Panc1 (cell line): ENCODE data around the gene TAL1. TPM values are rescaled to one million over a fixed set of nuclear protein-coding genes. Genes with fewer than 3 reads are reported as not detected.
"Not testable (repeated sequence)": the region's sequence is repeated elsewhere in the genome, so short reads cannot be mapped to it uniquely, and the experiment has no call there.

Source experiments
- ATAC-seq: fragments of 200-7000 bp; cut with Tn5 transposase; 2 replicates; pipeline ENCODE4 v1.9.1; 2020; ENCODE audit warnings: mild to moderate bottlenecking, moderate library complexity
- BruUV-seq: library from RNA; stranded (reverse); fragments of 400-500 nt; replicated peaks from 2 replicates; lab custom pipeline; 2021; lab: Mats Ljungman, UMichigan
- CTCF ChIA-PET: fragments of 300-600 bp; sonication (Branson Sonifier 250); formaldehyde crosslinking; loops from one replicate; lab custom pipeline; 2022; ENCODE audit warnings: antibody characterized with exemption; lab: Charles Lee
- POLR2A ChIA-PET: fragments of 300-600 bp; sonication (Branson Sonifier 250); formaldehyde crosslinking; loops from one replicate; lab custom pipeline; 2022; ENCODE audit warnings: antibody characterized with exemption; lab: Charles Lee
- DNase-seq: peaks from one replicate; pipeline ENCODE4 v3.0.0-alpha.2; 2010; ENCODE audit warnings: low read depth, low spot score
- H3K27ac ChIP-seq: 2 replicates; pipeline ENCODE4 v1.5.1; 2011; ENCODE audit warnings: mild to moderate bottlenecking, low read length, inconsistent platforms
- H3K27me3 ChIP-seq: fragments of 200-500 bp; sonication (Bioruptor generic); 2 replicates; pipeline ENCODE4 v1.6.0; 2014; ENCODE audit warnings: low read length, inconsistent platforms; ENCODE audit not compliant: control insufficient read depth, insufficient read depth
- H3K36me3 ChIP-seq: fragments of 200-500 bp; sonication (Bioruptor generic); 2 replicates; pipeline ENCODE4 v1.5.1; 2014; ENCODE audit warnings: inconsistent platforms, mild to moderate bottlenecking, low read length, moderate library complexity; ENCODE audit not compliant: control insufficient read depth, insufficient read depth
- H3K4me1 ChIP-seq: 2 replicates; pipeline ENCODE4 v1.5.1; 2011; ENCODE audit warnings: inconsistent platforms, mild to moderate bottlenecking, low read length, moderate library complexity; ENCODE audit not compliant: control insufficient read depth, insufficient read depth
- H3K4me3 ChIP-seq, 2 experiments: 2 replicates each; pipeline ENCODE4 v1.5.1; 2011 to 2012; ENCODE audit warnings: low read depth in 2 of 2, low read length in 2 of 2, mild to moderate bottlenecking in 2 of 2, inconsistent platforms in 1 of 2, moderate library complexity in 1 of 2
- H3K9me3 ChIP-seq: fragments of 200-500 bp; sonication (Bioruptor generic); 2 replicates; pipeline ENCODE4 v1.5.1; 2014; ENCODE audit warnings: low read depth, mild to moderate bottlenecking, inconsistent platforms, low read length, moderate library complexity; ENCODE audit not compliant: control insufficient read depth, insufficient read depth
- POLR2AphosphoS5 ChIP-seq: IDR thresholded peaks from 2 replicates; pipeline ENCODE4 v1.6.1; 2012; ENCODE audit warnings: mild to moderate bottlenecking, low read depth, low read length, moderate library complexity
- SIN3A ChIP-seq: IDR thresholded peaks from 2 replicates; pipeline ENCODE4 v1.6.1; 2012; ENCODE audit warnings: low read depth, mild to moderate bottlenecking, low read length, moderate library complexity, borderline replicate concordance; ENCODE audit not compliant: insufficient read depth
- TCF7L2 ChIP-seq: IDR thresholded peaks from 2 replicates; pipeline ENCODE4 v1.6.1; 2011; ENCODE audit warnings: mild to moderate bottlenecking, low read depth, low read length, inconsistent platforms
- in situ Hi-C: cut with HindIII; loops from 2 replicates; pipeline ENCODE4 v1.10.0; 2016; ENCODE audit warnings: low sequenced_read_pairs, low pct_unique_long_range_greater_than_20kb
- intact Hi-C: fragments of 100-400 bp; cut with micrococcal nuclease; formaldehyde crosslinking; loops from one replicate; pipeline ENCODE4 v1.10.0; 2022; ENCODE audit not compliant: unreplicated experiment
- total RNA-seq: library from RNA; stranded (reverse); gene quantifications from one replicate; pipeline ENCODE4 v1.2.1, GENCODE V29; 2021; ENCODE audit not compliant: unreplicated experiment
- TF ChIP-seq, protein P1 (sequence below): fragments of 450-650 bp; IDR thresholded peaks from 2 replicates; pipeline ENCODE4 v1.5.1; 2017; ENCODE audit warnings: mild to moderate bottlenecking
- TF ChIP-seq, protein P2 (sequence below), 2 experiments: IDR thresholded peaks; 2 replicates each; pipeline ENCODE4 v1.6.1; 2011 to 2012; ENCODE audit warnings: low read depth in 2 of 2, control low read depth in 1 of 2, low read length in 1 of 2, mild to moderate bottlenecking in 1 of 2, moderate library complexity in 1 of 2; ENCODE audit not compliant: insufficient read depth in 1 of 2

Gene TAL1
- total RNA-seq, 1 experiment from 2014 or later = 0.05 TPM

DNA sequence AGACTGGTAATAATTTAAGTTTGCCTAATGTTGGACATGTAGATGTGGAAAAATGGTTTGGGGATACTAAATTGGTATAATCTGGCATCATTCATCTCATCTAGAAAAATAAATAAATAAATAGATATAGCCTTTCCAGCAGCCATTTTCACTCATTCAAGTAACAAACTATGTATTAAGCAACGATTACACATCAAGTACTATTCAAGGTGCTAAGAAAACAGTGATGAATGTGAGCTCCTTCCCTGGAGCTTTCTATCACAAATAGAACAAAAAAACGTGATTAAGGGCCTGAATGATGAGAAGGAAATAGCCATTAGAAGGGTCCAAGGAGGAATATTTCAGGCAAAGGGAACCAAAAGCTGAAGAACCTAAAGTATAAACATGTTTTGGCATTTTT is 44.8 kb upstream of the TAL1 start:
- CTCF ChIA-PET = no interaction called here

DNA sequence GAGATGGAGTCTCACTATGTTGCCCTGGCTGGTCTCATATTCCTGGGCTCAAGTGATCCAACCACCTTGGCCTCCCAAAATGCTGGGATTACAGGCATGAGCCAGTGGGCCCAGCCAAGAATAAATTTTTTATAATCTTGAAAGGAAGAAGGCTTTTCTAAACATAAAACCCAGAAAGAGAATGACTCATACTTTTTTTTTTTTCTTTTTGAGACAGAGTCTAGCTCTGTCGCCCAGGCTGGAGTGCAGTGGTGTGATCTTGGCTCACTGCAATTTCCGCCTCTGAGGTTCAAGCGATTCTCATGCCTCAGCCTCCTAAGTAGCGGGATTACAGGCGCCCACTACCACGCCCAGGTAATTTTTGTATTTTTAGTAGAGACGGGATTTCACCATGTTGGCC is 43.8 kb upstream of the TAL1 start:
- H3K4me1 ChIP-seq, H3K4me3 ChIP-seq, H3K27ac ChIP-seq, H3K27me3 ChIP-seq, H3K9me3 ChIP-seq, in situ Hi-C loops, DNase-seq, ATAC-seq, POLR2A ChIA-PET, intact Hi-C loops, CTCF ChIA-PET, BruUV-seq: not testable (repeated sequence)
- H3K36me3 ChIP-seq = peaks cover 17% of the 10 kb centered on the region

More for the DNA sequence above, 44.8 kb upstream of the TAL1 start:
- H3K9me3 ChIP-seq = no peaks in the 10 kb centered on the region
- BruUV-seq = no TSS peak
- ATAC-seq (no peak), DNase-seq (no peak)
- POLR2A ChIA-PET = no interaction called here
- TF ChIP-seq, protein P1, sequence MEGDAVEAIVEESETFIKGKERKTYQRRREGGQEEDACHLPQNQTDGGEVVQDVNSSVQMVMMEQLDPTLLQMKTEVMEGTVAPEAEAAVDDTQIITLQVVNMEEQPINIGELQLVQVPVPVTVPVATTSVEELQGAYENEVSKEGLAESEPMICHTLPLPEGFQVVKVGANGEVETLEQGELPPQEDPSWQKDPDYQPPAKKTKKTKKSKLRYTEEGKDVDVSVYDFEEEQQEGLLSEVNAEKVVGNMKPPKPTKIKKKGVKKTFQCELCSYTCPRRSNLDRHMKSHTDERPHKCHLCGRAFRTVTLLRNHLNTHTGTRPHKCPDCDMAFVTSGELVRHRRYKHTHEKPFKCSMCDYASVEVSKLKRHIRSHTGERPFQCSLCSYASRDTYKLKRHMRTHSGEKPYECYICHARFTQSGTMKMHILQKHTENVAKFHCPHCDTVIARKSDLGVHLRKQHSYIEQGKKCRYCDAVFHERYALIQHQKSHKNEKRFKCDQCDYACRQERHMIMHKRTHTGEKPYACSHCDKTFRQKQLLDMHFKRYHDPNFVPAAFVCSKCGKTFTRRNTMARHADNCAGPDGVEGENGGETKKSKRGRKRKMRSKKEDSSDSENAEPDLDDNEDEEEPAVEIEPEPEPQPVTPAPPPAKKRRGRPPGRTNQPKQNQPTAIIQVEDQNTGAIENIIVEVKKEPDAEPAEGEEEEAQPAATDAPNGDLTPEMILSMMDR = no peak
- TF ChIP-seq POLR2AphosphoS5 (no peak), SIN3A (no peak), TCF7L2 (no peak)
- TF ChIP-seq, protein P2, sequence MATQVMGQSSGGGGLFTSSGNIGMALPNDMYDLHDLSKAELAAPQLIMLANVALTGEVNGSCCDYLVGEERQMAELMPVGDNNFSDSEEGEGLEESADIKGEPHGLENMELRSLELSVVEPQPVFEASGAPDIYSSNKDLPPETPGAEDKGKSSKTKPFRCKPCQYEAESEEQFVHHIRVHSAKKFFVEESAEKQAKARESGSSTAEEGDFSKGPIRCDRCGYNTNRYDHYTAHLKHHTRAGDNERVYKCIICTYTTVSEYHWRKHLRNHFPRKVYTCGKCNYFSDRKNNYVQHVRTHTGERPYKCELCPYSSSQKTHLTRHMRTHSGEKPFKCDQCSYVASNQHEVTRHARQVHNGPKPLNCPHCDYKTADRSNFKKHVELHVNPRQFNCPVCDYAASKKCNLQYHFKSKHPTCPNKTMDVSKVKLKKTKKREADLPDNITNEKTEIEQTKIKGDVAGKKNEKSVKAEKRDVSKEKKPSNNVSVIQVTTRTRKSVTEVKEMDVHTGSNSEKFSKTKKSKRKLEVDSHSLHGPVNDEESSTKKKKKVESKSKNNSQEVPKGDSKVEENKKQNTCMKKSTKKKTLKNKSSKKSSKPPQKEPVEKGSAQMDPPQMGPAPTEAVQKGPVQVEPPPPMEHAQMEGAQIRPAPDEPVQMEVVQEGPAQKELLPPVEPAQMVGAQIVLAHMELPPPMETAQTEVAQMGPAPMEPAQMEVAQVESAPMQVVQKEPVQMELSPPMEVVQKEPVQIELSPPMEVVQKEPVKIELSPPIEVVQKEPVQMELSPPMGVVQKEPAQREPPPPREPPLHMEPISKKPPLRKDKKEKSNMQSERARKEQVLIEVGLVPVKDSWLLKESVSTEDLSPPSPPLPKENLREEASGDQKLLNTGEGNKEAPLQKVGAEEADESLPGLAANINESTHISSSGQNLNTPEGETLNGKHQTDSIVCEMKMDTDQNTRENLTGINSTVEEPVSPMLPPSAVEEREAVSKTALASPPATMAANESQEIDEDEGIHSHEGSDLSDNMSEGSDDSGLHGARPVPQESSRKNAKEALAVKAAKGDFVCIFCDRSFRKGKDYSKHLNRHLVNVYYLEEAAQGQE (IDR thresholded peaks at IDR 0.05; ENCODE audit: insufficient read depth in 1 of 2, low read depth in 2 of 2, low read length in 1 of 2) = no peak
- no peaks in the 10 kb centered on the region for H3K27me3 ChIP-seq
- peaks cover 23% of the 10 kb centered on the region for H3K36me3 ChIP-seq
- H3K4me1 ChIP-seq = no peaks in the 10 kb centered on the region
- no peak overlapping the region for H3K27ac ChIP-seq
- no peak overlapping the region for H3K4me3 ChIP-seq
- intact Hi-C loops (no loop called here), in situ Hi-C loops (no loop called here)

DNA sequence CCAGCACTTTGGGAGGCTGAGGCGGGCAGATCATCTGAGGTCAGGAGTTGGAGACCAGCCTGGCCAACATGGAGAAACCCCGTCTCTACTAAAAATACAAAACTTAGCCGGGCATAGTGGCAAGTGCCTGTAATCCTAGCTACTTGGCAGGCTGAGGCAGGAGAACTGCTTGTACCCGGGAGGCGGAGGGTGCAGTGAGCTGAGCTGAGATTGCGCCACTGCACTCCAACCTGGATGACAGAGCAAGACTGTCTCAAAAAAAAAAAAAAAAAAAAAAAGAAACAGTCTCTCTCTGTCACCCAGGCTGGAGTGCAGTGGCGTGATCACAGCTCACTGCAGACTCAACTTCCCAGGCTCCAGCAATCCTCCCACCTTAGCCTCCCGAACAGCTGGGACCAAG is 33.5 kb upstream of the TAL1 start:
- POLR2A ChIA-PET, ATAC-seq, intact Hi-C loops: not testable (repeated sequence)

More for the DNA sequence above, 33.5 kb upstream of the TAL1 start:
- H3K4me1 ChIP-seq, in situ Hi-C loops, H3K27ac ChIP-seq, H3K27me3 ChIP-seq, DNase-seq, H3K4me3 ChIP-seq, CTCF ChIA-PET, BruUV-seq, H3K9me3 ChIP-seq: not testable (repeated sequence)
- peaks cover 22% of the 10 kb centered on the region for H3K36me3 ChIP-seq
